ENCODE data around the gene PCNX4.

PCNX4 gene

DNA sequence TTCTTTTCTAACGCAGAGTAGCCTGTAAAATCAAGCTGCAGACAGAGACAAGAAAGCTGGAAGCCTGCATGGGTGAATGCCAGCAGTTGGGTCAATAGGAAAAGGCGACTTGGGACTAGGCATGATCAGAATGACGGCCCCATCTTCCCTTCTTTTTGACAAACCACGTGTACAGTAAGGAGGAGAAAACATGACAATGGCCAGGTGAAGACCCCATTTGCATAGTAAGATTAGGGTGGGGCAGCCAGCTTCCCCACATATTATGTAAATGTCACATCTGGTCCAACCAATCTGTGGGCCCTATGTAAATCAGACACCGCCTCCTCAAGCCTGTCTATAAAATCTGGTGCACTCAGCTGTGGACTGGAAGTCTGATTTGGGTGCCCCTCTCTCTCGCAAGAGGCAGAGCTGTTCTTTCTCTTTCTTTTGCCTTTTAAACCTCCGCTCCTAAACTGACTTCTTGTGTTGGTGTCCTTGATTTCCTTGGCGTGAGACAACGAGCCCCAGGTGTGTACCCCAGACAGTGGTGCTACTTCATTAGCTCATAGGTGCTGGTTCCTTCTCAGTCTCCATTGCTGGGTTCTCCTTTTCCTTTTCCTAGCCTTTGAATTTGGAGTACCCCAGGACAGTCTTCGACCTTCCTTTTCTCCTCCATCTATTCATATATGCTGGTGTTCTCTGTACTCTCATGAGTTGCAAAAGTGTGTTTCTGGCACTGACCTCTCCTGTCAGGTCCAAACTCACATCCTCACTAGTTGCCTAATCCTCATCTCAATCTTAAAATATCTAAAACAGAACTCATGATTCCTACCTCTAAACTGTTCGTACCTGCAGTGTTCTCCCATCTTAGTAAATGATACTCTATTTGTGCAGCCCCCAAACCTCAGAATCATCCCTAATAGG is 82.9 kb downstream of the PCNX4 start:
- DNase-seq (ENCODE audit: low read depth): no peak

DNA sequence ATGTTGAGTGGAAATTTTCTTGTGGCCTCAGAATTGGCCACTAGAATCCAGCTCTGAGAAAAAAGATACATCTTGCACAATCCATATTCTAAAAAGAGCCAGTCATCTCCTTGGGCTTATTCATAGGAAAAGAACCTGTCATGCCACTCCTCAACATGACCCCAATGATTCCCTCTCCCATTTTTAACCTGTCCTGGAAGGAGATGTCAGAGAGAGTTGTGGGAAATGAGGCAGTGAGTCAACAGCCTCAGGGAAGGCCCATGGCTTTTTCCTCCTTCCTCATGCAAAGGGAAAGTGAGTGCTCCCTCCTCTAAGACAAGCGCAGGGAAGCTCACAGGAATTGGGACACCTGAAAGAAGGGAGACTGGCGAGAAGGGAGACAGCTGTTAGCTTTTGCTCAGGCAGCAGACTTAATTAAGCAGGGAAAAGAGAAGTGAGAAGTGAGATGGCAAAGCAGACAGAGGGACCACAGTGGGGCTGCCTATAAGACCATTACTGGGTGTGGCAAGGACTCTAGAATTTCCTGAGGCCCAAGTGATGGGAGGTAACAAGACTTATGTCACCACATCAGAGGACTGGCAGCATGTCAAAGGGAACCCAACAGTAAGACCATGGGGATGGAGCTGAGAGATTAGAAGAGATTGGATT is 83.7 kb downstream of the PCNX4 start:
- DNase-seq (ENCODE audit: low read depth): no peak

DNA sequence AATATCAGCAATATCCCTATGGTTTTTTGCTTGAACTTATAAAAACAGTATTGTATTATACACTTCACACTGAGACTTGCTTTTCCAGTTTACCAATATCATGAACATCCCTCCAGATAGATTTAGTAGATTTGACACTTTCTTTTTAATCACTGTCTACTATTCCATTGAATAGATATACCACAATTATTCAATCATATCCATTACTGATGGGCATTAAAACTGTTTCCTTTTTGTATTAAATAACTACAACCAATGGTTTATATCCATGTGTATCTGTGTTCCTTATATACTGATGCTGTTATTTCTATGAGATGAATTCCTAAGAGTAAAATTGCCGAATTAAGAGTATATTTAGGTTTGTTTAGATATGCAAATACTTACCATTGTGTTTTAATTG is 86.4 kb downstream of the PCNX4 start:
- DNase-seq (ENCODE audit: low read depth): no peak

DNA sequence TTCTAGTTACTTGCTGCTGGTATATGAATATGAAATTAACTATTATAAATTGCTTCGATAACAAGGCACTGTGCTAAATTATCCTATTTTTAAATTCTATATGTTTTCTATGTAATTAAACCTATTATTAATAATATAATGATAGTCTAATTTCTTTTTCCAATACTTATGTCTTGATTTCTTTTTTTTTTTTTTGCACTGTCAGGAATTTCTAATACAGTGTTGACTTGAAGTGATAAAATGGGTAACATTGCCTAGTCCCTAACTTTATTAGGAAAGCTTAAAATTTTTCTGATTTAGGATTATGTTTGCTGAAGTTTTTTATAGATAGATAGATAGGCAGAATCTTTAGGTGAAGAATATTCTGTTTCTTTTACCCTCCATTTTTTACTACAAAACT is 87.1 kb downstream of the PCNX4 start:
- DNase-seq (ENCODE audit: low read depth): no peak

DNA sequence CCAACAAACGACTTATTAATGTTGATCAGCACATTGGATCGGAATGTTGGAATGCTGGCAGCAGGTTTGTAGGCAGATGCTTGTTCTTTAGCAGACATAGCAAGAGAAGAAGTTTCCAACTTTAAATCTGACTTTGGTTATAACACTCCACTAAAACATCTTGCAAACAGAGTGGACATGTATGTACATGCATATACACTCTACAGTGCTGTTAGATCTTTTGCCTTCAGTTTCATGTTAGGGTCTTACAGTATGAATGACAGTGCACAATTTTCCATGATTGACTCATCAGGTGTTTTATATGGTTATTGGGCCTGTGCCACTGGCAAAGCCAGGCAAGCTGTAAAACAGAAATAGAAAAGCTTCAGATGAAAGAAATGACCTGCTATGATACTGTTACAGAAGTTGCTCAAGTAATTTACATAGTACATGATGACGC is 87.7 kb downstream of the PCNX4 start:
- DNase-seq (ENCODE audit: low read depth): no peak

DNA sequence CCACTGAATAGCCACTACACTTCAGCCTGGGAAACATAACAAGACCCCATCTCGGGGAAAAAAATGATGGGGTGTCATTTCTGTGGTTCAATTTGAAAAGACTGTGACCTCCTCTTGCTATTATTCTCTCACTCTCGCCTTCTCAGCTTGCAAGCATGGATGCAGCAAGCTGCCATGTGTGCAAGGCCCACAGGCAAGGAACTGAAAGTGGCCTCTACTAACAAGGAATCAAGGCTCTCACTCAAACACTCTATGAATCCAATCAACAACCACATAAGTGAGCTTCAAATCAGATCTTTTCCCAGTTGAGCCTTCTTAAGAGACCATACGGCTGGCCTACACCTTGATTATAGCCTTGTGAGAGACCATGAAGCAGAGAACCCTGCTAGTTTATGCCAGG is 91.4 kb downstream of the PCNX4 start:
- DNase-seq (ENCODE audit: low read depth): no peak

DNA sequence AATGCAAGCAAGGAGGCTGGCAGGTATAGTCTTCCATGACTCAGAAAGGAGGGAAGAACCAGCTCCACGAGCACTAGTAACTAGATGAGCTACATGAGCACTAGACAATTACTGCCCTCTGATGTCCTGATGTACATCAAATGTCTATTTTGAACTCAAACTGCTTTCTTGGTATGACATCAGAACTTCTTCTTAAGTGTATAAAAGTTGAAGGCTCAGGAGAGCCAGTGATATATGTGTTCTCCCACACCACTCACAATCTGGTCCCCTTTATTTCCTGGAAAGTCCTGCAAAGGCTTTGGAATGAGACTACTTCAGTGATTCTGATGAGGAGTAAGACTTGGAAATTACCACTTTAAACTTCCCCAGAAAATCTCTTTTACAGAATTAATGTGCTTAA is 92.0 kb downstream of the PCNX4 start:
- no peak for DNase-seq (ENCODE audit: low read depth)

DNA sequence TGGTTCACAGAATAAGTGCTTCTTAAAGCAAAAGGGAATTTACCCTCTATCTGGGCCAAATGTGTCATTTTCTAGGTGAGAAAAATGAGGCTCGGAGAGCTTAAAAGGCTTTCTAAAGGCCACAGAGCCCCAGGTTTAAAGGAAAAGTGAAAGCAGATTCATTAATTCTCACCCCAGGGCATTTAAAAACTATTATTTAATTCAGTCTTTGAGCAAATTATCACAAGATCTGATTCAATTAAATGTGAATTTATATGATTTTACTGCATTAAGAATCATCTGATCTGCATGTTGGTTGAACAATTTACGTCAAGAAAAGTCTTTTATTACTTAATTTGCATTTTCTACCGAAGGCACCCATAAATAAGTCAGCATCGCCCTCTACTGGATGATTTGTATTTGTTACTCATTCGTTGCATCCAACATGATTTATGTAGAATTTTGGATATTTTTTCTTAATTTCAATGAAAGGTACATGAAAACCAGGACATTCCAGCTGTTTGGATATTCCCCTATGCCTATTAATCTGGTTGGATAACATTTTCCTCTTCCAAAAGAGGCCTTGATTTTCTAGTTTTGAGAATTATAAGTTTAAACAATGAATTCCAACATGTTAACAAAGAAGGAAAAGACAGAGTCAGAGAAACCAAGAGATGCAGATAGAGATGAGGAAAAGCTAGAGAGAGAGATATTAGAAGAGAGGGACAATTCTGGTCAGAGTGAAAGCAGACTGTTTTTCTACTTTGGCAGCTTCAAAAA is 92.6 kb downstream of the PCNX4 start:
- DNase-seq (ENCODE audit: low read depth): no peak

DNA sequence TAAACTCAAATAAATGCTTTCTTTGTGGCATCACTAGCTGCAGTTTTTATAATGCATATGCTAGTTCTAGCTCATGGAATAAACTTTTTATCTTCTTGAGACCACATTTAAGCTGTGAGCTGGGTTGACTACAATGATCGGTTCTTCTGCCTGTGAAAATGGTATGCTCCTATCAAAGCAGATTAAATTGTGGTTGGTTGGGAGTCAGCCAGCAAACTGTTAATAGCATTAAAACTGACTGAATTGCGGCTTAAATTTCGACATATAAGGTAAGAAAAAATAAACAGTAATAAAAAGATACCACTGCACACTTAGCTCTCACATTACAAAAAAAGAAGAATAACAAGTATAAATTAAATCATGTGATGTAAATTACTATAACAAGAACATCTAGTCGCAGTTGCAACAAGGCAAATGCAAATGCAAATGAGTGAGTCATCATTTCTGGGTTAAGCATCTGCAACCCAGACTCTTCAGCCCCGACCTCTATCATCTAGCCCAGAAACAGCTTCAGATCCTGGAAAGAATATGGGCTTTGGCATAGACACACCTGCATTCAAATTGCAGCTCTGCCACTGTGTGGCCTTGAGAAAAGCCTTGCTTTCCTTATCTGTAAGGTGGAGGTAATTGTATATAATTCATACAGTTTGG is 93.3 kb downstream of the PCNX4 start:
- DNase-seq (ENCODE audit: low read depth): no peak

DNA sequence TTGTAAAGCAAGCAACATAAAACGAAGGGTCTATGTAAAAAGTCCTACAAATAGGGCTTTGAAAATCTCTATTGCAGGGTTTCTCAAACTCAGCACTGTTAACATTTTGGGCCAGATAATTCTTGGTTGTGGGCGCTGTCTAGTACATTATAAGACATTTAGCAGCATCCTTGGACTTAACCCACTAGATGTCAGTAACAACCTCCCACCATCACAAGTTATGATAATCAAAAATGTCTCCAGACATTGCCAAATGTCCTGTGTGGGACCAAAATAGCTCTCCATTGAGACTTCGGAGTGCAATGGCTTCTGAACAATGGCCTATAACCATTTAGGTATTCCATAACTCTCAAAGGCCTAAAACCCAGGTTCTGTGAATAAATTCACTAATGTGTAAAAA is 96.4 kb downstream of the PCNX4 start:
- DNase-seq (ENCODE audit: low read depth): no peak

DNA sequence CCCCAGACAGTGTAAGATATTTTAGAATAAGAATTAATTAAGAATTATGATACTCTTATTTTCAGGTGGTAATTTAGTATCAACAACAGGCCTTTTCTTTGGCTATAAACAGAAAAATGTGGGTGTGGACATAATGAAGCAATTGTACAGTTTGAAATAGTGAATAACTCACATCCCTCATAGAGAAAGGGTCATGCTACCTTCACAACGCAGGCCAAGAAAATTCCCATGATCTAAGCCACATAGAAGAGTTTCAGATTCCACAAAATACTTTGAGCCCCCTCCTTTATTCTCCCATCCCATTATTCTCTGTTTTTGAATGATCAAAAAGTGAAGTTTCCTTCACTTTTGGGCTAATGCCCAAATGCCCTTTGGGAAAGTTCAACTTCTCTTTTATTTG is 97.0 kb downstream of the PCNX4 start:
- no peak for DNase-seq (ENCODE audit: low read depth)

DNA sequence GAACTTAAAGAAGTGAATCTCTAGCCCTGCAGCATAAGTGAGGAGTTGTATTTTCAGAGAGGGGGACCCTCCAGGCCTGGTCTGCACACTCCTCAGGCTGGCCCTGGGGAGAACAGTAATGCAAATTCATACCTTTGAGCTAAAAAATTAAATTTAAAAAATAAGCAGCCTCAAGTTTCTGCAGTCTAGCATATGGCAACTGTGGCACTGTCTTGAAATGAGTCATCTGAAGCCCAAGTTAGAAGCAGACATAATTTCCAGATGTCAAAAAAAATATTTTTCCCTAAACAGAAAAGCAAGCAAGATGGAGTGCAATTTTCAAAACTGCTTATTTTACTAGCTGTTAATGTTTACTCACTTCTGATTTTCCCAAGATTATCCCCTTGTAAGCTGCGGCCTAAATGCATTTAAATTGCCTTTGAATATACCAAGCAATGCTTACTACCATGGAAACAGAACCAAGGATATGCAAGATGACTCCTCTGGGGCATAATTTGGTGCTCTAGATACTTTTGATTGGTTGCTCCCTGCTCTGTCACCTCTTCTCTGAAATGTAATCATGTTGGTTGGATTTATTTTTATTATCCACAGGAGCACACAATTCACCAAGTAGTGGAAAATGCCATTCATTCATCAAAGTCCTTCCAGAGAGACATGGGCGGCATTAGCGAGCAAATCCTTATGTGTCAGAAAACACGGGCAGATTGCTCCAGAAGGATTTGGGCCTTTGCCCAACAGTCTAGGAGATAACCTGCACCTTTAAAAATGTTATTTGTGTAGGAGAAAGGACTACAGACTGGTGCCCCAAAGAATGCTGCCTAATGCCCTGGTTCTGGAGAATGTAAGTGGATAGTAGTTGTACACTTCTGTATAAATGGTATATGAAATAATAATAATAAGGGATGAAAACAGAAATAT is 98.5 kb downstream of the PCNX4 start:
- DNase-seq (ENCODE audit: low read depth): no peak

DNA sequence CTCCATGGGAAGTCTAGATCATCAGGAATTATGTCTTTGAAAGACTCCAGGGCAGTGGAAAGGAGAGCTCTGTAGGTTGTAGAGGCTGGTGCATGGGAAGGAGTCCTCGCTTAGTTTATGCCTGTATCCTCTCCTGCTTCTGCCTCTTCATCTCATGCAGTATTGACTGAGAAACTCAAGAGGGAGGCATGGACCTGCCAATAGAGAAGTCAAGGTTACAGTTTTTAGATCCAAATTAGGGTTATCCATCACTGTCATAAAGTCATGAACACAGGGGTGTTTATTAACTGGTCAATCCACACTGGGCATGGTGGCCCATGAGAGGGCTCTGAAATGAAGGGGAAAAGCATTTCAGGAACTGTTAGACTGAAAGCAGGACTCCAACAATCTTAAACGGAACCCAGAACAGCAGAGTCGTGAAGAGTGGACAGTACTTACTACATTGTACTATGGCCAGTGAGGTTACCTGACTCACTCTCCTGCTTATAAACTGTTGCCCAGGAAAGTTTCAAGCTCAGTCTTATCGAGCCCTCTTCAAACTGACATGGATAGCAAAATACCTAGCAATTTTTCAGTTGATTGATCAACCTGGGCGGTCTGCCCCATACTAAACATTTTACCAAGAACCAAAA is 103.6 kb downstream of the PCNX4 start:
- DNase-seq (ENCODE audit: low read depth): no peak

DNA sequence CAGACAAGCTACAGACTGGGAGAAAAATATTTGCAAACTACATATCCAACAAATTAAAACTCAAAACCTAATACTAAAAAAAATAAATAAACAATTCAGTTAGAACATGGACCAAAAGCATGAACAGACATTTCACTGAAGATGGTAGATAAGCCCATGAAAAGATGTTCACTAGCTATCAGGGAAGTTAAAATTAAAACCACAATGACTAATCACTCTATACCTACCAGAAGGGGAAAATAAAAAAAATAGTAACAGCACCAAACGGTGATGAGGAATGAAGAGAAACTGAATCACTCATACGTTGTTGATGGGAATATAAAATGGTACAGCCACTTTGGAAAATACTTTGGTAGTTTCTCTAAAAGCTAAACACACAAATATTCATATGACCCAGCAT is 104.6 kb downstream of the PCNX4 start:
- no peak for DNase-seq (ENCODE audit: low read depth)

DNA sequence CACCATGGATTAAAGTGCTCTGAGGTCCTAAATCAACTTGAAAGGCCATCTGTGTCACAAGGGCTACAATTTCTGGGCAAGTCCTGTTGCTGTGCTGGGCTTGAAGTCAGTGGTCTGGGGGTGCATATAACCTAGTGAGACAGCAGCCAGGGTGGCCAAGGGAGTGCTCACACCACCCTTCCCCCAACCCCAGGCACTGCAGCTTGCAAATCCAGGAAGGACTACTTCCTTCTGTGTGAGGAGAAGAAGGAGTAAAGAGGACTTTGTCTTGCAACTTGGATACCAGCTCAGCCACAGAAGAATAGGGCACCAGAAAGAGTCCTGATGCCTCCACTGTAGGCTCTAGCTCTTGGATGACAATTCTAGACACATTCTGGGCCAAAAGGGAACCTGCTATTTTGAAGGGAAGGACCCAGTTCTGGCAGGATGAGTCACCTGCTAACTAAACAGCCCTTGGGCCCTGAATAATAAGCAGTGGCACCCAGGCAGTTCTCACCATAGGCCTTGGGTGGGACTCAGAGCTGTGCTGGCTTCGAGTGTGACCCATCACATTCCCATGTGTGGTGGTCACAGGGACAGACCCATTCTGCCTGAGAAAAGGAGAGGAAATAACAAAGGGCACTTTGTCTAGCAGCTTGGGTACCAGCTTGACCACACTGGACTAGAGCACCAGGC is 106.0 kb downstream of the PCNX4 start:
- no peak for DNase-seq (ENCODE audit: low read depth)

DNA sequence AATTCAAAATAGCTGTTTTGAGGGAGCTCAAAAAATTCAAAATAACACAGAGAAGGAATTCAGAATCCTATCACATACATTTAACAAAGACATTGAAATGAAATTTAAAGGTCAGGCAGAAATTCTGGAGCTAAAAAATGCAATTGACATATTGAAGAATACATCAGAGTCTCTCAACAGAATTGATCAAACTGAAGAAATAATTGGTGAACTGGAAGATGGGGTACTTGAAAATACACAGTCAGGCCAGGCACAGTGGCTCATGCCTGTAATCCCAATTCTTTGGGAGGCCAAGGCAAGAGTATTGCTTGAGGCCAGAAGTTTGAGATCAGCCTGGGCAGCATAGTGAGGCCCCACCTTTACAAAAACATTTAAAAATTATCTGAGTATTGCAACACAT is 107.6 kb downstream of the PCNX4 start:
- no peak for DNase-seq (ENCODE audit: low read depth)

DNA sequence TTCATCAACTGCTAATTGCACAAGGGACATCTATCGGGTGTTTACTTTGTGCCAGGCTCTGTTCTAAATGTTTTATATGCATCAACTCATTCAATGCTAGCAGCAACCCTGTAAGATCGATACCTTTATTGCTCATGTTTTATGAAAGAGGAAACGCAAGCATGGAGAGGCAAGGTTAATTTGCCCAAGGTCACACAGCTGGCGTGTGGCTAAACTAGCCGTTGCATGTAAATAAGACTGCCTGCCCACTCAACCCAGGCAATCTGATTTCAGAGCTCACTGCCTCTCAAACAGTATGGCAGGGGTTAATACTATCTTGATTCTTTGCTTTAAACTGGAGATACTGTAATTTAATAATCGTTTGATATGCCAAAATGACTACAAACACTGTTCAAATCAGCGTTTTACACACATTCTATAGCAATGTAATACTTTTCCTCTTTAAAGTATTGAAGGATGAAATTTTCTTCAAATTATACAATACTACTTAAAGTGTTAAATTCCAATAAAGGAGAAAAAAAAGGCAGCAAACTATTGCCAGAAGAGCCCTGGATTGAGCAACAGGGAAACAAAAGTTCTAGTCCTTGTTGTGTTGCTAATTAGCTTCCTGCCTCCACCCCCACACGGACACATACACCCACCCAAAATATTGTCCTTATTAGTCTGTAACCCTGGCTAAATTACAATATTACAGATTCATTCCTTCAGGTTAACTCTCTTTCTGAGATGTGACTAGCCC is 112.5 kb downstream of the PCNX4 start:
- no peak for DNase-seq (ENCODE audit: low read depth)

DNA sequence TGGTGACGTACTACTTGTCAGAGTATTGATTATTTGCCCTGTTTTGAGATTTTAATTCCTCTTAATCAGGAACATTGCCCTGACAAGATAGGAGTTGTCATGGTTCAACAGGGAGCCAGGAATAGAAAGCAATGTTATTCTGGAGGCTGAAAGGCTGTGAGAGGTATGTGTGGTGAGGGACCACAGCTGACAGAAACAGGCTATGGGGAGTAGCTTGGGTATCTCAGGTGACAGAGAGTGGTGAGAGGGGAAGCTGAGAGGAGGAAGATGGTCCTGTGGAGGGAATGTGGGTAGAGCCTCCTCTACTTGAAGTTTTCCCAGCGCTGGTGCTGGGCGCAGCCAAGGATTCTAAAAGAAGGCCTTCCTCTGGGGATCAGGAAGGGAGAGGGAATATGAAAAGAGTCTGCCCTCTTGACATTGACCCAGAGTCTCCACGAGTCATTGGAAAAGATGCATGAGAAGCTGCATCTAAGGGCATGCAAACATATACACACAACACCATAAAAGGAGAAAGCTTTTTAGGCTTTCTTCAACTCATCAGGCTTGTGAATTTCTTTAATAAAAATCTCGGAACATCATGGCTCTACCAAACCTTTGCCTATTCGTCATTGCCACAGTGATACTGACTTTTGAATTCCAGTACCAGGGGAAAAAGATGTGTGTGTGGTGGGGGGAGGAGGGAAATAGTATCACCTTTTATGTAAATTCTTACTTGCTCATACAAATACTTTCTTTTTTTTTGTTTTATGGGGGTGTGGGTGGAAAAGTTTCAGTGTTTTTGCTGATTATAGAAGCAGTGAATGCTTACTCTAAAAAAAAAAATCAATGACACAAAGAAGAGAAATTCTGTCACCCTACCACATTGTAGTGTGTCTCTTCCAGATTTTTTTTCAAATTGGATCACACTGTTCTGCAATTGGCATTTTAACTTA is 113.4 kb downstream of the PCNX4 start:
- DNase-seq (ENCODE audit: low read depth): no peak

Measured in stimulated activated CD8-positive, alpha-beta memory T cell treated with anti-CD3 and anti-CD28 coated beads, Interleukin-15, amount 100 ng/mL, for 1 hour (primary cell).